ENCODE measurements around the gene EHHADH. TPM values are rescaled to one million over a fixed set of nuclear protein-coding genes. Genes with fewer than 3 reads are reported as not detected.
A peak's percentile ranks its signal among the peaks of the same experiment; 100 is the strongest.

Gene EHHADH
- polyA plus RNA-seq, 2 of the 4 experiments (the other 2 are of a cell fraction), result 5.4 to 7.7 TPM

GRCh38 chr3:185151101-185151963 is 102.5 kb downstream of the EHHADH start:
- H3K4me3 ChIP-seq, result no peak overlapping the region
- FAIRE-seq, result no peak

GRCh38 chr3:185150561-185150960 is 103.3 kb downstream of the EHHADH start:
- FAIRE-seq (no peak), ATAC-seq (no peak), DNase-seq (ENCODE audit: low read depth in 1 of 2, low spot score in 1 of 2) (no peak)
- POLR2A ChIA-PET, result no interaction called here
- TF ChIP-seq HES2 (IDR thresholded peaks at IDR 0.05) (no peak), ELK1 (IDR thresholded peaks at IDR 0.05; ENCODE audit: low read depth, low read length) (no peak), MAX (IDR thresholded peaks at IDR 0.05) (no peak), TFCP2L1 (CRISPR knock-in tag; IDR thresholded peaks at IDR 0.05) (no peak), PHF8 (IDR thresholded peaks at IDR 0.05; ENCODE audit: borderline replicate concordance, low read depth) (no peak)
- Histone ChIP-seq H3K4me2 (no peak overlapping the region), H3K27ac (no peak overlapping the region), H3K4me1 (peaks cover 10% of the 10 kb centered on the region; the same call in 1 of the 3 replicates), H3K9me3 (no peaks in the 10 kb centered on the region), H3K4me3 (no peak overlapping the region)
- CTCF ChIA-PET, result interaction anchor here (1.2 kb wide), 1 partner anchor 15 kb away, joined by 3 read pairs; no protein-coding TSS in a partner anchor
- WGBS (ENCODE audit: missing lambda C conversion rate), result 23% methylated on average over 1 of the region's 1 CpG

More at GRCh38 chr3:185151101-185151963, 102.5 kb downstream of the EHHADH start:
- Histone ChIP-seq H3K9me3 (no peaks in the 10 kb centered on the region), H3K4me2 (no peak overlapping the region), H3K27ac (no peak overlapping the region), H3K4me1 (peaks cover 10% of the 10 kb centered on the region; the same call in 1 of the 3 replicates)
- ChIA-PET POLR2A (no interaction called here), CTCF (interaction anchor here (1.2 to 1.6 kb wide), 3 partner anchors 12 to 18 kb away, joined by 3 read pairs; no protein-coding TSS in a partner anchor)
- TF ChIP-seq RNF2 (IDR thresholded peaks at IDR 0.05; ENCODE audit: borderline replicate concordance, low read depth) (peak; percentile 92; the same call in 1 of the 2 replicates), NR3C1 (IDR thresholded peaks at IDR 0.05) (no peak), FOSL2 (IDR thresholded peaks at IDR 0.05) (no peak), FOSL2 (CRISPR knock-in tag; IDR thresholded peaks at IDR 0.05) (no peak), ZFP36 (IDR thresholded peaks at IDR 0.05; ENCODE audit: borderline replicate concordance, partially characterized antibody) (peak; percentile 2), ATOH8 (CRISPR knock-in tag; IDR thresholded peaks at IDR 0.05; ENCODE audit: low read depth) (no peak), GATA3 (IDR thresholded peaks at IDR 0.05; ENCODE audit: borderline replicate concordance) (no peak), EP300 (IDR thresholded peaks at IDR 0.05) (no peak), TFCP2L1 (CRISPR knock-in tag; IDR thresholded peaks at IDR 0.05) (no peak), EHF (CRISPR knock-in tag; IDR thresholded peaks at IDR 0.05) (no peak), MAX (IDR thresholded peaks at IDR 0.05) (no peak)
- no peak for DNase-seq (ENCODE audit: low read depth in 1 of 2, low spot score in 1 of 2)
- 10% methylated on average over 8 of the region's 8 CpGs for WGBS (ENCODE audit: missing lambda C conversion rate)
- ATAC-seq, result no peak

GRCh38 chr3:185149591-185149990 is 104.3 kb downstream of the EHHADH start:
- POLR2A ChIA-PET, result no interaction called here
- TF ChIP-seq HOXB5 (CRISPR knock-in tag; IDR thresholded peaks at IDR 0.05) (no peak), USF2 (IDR thresholded peaks at IDR 0.05) (no peak), FOSL2 (IDR thresholded peaks at IDR 0.05) (no peak), FOSL2 (CRISPR knock-in tag; IDR thresholded peaks at IDR 0.05) (no peak), ZC3H11A (IDR thresholded peaks at IDR 0.05) (no peak), TFCP2L1 (CRISPR knock-in tag; IDR thresholded peaks at IDR 0.05) (no peak), CEBPB (IDR thresholded peaks at IDR 0.05) (no peak)
- no peak for DNase-seq (ENCODE audit: low read depth in 1 of 2, low spot score in 1 of 2)
- 12% methylated on average over 3 of the region's 3 CpGs for WGBS (ENCODE audit: missing lambda C conversion rate)
- CTCF ChIA-PET, result no interaction called here
- no peak overlapping the region for H3K4me2 ChIP-seq
- no peak for FAIRE-seq
- no peak overlapping the region for H3K4me3 ChIP-seq
- H3K27ac ChIP-seq, result no peak overlapping the region
- H3K9me3 ChIP-seq, result no peaks in the 10 kb centered on the region
- ATAC-seq, result no peak
- peaks cover 10% of the 10 kb centered on the region; the same call in 1 of the 3 replicates for H3K4me1 ChIP-seq
